NCI-H524 (cell line): ENCODE results near the gene PLA2G4E.

Experiments used
- DNase-seq, 2 experiments: peaks; one replicate each; lab custom pipeline; 2025; lab: John Stamatoyannopoulos, UW

PLA2G4E gene

DNA sequence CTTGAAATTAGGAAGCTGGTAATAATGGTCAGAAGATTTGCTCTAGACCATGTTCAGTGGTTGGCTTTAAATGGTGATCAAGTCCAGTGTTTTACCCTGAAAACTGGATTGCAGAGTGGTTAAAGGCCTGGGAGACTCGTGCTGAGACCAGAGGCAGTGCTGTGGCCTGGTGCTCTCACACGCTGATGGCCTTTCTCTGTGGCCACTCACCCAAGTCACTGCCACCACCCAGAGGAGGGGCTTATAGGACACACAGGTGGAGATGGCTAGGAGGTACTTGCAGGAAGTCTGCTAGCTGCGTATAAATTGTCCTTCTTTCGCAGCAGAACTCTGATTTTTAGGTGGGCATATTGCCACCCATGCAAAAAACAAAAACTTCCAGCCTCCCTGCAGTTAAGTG, 42.3 kb downstream of the PLA2G4E start:
- DNase-seq = no peak

DNA sequence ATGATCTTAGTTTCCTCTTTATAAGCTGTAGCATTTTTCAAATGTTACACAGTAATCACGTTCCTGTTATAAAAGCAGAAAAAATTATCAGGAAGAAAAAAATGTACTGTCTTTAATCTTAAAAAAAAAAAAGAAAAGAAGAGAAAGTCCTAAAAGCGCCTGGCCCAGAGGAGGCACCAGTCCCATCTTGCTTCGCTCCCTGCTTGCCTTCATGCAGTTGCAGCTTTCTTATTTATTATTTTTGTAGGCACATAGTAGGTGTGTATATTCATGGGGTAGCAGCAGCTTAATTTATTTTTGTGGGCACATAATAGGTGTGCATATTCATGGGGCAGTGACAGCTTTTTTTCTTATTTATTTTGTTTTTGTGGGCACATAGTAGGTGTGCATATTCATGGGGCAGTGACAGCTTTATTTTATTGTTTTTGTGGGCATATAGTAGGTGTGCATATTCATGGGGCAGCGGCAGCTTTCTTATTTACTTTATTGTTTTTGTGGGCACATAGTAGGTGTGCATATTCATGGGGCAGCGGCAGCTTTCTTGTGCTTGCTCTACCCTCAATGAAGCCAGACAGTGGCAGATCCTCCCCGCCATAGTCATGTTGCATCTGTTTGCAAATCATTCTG, 43.0 kb downstream of the PLA2G4E start:
- no peak for DNase-seq

DNA sequence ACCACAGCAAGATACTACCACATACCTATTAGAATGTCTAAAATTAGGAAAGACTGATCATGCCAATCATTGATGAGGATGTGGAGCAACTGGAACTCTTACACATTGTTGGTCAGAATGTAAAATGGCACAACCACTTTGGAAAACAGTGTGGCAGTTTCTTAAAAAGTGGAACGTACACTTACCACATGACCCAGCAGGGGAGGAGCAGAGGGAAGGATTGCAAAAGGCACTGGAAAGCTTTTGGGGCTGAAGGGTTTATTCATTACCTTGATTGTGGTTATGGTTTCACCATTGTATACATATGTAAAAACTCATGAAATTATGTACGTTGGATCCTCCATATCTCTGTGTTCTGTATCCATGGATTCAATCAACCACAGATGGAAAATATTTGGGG, 45.2 kb downstream of the PLA2G4E start:
- DNase-seq = no peak

DNA sequence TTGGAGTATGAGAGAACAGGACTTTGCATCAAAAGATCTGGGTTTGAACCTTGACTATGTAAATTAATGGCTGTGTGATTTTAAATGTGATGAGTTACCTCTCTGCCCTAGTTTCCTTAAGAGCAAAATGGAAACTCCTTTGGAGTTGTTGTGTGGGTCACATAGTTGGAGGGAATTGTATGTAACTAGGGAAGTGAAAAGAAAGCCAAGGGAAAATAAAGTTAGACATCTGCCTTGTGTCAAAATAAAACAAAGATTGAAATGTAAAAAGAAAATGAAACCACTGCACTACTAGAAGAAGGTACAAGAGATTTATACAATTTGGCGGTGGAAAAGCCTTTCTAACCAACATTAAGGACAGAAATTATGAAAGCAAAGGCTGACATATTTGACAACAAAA, 46.8 kb downstream of the PLA2G4E start:
- no peak for DNase-seq

DNA sequence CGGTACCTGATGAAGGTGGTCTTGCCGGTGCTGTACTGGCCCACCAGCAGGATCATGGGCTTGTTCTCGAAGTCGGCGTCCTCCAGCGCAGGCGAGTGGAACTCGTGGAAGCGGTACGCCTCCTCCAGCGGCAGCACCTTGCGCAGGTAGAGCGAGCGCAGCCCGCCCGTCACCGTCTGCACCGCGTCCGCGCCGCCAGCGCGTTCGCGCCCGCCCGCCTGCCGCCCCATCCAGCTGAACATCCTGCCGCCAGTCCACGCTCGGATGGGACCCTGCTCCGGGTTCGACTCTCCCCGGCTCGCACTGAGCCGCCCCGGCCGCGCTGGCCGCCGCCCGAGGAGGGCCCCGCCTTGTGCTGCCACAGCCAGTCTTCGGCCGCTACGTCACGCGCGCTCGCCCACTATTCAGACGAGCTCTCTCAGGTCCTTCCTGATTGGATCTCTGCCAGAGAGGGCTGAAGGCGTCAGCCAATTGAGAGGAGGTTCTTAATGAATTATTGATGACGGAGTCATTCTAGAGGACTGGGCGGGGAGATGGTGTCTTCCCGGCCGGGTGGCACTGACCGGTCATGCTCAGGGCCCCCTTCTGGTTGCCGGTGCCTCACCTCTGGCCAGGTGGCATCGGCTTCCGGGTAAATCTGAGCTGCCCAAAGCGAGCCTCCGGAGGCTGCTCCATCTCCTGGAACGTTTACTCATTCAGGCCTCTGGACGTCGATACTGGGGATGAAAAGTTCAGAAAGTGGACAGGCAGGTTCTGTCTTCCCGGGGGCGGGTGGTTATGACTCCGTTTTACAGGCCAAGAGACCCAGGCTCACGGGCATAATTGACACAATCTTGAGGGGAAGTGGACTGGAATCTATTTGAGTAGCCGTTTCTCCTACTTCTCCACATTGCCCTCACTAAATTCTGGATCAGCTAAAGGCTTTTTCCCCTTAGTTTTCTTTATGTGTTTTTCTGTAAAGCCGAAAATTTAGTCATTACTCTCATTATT, 48.3 kb downstream of the PLA2G4E start, which contains the start of gene EHD4:
Gene EHD4, minus strand, starts transcription at position 305 of the 990 bp plus-strand sequence. Its CDS starts 63 bp downstream, at position 242.
- DNase-seq = peak; percentile 100

DNA sequence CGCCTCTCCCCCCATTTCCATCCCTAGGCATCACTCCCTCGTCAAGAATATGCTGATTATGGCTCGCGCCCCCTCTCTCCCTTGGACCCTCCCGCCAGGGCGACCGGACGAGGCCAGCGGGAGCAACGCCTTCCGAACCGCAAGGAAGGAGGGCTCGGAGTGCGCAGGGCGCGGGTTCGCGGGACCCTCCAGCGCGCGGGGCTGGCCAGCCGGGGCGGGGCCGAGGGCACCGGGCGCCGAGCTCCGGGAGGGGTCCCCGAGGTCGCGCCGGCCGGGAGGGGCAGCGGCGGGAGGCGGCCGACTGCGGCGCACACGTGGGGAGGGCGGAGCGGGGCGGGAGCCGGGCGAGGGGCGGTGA, 49.0 kb downstream of the PLA2G4E start:
- DNase-seq = peak in 1 of 2 experiments; percentile 45

DNA sequence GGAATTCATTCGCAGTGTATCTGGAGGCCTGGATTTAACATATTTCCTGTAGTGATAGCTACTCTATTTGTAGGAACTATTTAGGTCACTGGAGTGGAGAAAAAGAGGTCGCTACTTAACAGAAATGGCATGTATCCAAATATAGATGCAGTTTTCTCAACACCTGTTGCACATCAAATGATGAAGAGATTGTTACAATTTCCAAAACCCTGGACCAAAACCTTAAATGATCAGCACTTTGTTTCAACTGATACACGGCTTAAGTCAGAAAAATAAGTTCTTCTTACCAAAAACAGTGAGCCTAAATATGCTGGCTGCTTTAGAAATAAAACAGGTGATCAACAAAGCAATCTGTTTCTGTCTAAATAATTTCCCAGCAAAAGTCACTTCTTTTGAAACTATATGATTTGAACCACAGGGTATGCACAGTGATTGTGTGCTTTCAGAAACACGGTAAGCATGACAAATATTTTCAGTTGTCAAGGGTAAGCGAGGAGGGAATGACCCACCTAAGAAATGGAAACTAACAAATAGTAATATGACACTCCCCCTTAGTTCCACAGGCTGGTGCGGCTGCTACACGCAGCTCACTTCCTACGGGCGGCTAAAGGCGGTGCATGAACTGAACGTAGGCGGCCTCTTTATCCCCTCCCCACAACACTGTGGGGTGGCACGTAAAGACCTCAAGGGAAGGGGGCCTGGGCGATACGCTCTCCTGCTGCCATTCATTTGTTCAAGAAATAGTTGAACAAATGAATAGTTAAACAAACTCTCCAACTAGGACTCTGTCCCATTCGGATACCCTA, 49.5 kb downstream of the PLA2G4E start:
- peak; percentile 58 to 77 for DNase-seq

DNA sequence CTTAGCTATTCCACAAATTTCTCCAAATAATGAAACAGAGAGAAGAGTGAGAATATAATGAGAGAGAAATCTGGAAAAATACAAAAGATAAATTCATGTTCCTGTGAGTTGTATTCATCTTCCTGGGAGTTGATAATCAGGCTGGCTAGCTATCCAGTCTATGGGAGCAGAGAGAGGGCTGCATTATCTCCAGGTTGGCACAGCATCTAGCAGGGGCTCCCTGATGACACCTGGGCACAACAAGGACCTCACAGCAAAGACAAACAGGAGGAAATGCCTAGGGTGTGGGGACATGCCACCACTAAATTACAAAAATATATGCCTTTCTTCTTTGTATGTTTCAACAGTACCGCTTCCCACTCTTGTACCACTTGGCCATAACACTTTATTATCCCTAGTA, 50.4 kb downstream of the PLA2G4E start:
- no peak for DNase-seq

DNA sequence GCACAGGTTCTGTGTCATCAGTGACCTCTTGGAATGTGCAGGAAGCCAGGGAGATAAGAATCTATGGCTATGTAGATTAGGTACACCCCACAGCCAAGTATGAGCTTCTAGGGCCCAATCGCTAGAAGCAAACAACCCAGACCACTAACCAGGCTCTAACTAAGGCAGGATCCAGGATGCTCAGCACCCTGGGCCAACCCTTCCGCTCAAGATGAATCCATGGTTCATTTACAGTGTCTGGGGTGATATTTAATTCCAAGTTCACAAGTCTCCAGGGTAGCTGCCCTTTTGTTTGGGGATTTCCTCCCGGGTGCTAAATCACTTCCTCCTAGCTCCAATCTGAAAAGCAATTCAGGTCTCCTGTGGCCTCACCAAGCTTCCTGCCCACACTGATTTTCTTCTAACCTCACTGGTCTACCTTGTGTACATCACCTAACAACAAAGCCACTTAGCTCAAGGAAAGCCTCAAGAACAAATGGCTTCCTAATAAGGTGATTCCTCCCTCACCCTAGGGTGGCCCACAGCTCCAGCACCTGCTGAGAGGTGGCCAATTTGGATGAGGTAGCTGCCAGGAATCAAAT, 50.9 kb downstream of the PLA2G4E start:
- DNase-seq = no peak

DNA sequence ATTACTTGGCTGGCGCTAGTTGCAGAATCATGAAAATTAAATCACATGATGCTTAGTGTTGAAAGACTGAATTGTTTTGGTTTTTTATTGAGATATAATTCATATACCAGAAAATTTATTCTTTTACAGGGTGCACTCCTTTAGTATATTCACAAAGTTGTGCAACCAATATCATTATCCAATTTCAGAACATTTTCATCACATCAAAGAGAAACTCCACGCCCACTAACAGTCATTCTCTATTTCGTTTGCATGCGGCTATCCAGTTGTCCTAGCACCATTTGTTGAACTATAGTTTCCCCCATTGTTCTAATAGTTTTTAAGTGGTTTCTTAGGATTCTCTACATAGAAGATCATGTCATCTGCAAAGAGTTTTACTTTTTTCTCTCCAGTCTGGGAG, 52.1 kb downstream of the PLA2G4E start:
- DNase-seq = no peak

DNA sequence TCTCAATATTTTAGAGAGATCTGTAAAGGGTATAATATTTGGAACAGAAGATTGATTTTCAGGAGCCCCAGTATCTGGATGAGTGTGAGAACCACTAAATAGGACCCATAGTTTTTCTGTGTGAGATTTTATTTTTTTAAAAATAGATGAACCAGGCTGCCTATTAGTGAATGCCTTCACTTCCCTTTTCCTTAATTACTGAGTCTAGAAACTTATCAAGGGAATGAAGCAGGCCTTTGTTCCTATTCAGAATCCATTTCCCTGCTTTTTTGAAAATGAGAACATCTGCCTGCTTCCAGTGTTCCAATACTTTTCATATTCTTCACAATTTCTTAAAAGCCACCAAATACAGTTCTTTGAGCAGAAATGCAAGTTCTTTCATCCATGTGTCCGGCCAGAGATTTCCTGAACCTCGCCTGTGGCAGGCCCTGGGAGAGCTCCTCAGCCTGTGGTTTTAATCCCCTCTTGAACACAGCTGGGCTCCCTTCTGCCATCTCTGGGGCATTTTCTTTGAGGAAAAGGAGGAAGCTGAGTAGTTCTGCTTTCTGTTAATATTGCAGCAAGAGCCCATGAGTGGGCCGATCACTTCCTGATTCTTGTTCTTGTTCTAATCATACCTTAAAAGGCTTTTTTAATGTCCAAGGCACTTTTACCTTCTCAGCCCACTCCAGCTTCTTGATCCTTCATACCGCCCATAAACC, 53.2 kb downstream of the PLA2G4E start:
- DNase-seq = peak; percentile 92 to 96

DNA sequence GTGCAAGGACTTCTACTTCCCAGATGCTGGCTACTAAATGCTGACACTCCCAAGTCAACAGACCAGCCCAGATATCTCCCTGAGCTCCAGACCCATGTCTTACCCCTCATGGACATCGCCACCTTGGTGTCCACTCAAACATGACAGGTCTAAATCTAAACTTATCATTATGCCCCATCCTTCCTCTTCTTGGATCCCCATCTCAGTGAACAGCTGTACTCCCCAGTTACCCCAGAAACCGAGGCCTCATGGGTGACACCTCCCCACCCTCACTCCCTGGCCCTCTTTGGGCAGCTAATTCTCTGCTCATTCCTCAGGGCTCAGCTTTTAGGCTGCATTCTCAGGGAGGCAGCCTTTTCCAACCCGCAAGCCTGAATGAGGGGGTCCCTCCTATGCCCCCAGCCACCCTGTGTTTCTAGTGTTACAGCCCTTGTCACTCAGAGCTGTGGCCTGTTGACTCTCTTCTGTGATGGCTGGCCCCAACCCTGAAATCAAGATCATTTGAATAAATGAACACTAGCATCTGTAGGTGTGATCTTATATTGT, 53.8 kb downstream of the PLA2G4E start:
- DNase-seq = no peak

DNA sequence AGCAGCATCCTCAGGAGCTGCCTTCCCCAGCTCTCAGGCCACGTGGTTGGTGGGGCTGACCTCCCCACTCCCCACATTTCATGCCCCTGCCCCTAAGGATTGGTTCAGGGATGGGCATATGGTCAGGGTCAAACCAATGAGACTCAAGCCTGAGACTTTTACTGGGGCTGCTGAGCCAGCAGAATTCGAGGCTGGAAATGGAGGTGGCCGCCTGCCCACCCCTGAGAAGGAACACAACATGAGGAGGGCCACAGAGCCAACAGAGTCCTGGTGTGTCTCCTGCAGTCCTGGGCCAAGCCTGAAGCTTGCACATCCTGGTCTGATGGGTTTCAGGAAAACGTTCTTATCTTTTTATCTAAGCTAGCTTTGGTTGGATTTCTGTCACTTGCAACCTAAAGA, 54.4 kb downstream of the PLA2G4E start:
- no peak for DNase-seq

DNA sequence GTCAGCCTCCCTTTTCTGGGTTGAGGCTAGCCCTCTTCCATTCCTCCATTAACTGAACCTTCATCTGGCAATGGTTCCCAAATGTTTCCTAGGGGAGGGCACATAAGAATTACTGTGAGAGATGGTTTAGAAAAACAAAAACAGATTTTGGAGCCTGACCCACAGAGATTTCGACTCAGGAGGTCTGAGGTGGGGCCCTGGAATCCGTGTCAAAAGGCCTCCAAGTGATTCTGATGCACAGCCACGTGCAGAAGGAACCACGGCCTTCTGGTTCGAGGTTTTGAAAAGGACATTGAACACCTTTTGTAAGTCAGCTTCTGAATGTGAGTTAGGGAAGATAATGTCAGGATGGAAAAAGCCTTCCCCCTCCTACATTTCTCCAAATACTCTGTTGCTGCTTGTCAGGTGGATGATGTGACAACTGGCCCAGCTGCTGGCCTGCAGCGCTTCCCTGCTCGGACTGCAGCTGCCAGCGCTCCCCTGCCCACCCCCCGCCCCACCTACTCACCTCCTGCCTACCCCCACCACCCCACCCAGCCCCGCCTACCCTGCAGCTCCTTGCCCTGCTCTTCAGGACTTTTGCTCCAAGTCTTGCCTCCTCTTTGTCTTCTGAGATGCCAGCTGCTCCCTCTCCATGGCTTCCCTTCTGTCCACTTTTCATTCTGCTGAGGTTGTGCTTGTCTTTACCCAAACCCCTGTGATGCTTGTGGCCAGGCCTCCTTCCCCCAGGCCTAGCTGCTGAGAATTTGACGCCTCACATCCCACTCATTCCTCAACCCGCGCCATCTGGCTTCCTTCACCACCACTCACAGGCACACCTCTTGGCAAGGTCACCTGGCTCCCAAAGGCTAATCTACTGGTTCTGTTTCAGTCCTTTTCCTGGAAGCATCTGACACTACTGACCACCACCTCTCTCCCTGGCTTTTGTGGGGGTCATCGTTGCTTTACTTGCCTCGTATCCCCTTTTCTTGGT, 55.1 kb downstream of the PLA2G4E start:
- DNase-seq = peak; percentile 97 to 98

DNA sequence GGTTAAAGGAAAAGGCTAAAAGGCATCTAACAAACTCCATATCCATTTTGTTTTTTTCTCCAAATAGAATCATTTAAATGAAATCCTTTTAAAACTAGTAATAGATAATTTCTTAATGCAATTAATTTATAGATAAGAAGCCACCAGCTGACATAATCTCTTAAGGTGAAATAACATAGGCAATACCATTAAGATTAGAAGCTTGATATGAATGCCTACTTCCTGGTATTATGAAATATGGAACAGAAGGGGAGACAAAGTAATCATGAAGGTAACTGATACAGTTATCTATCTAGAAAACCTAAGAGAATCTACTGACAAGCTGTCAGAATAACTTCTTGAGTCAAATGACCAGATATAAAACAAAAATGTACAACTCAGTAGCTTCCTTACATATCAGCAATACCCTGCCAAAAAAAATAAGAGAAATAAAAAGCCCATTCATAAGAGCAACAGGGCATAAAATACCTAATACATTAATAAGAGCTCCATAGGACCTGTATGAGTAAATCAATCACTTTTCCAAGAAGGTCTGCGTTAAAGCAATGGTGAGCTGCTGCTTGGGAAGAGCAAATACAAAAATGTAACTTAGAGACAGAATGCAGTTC, 59.1 kb downstream of the PLA2G4E start:
- DNase-seq = no peak

DNA sequence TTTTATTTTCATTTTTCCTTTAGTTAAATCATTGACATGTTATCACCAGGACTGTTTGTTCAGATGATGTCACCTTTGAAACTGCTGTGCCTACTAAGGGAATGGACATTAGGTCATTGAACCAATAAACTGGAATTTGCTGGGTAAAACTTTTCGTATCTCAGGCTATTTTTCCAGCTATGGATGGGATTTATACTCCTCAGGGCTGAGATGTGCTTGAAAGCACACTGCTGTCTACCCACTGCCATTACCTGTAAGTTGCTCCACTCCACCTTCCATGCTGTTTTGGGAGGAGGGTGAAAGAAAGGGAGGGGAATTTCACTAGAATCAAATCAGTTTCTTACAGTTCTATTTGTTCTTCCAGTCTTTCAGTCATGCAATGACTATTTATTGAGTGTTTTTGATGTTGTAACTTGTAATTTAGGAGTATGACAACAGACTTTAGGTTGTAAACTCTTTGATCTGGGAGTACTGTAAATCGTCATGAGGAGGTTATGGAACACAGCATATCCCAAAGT, 59.8 kb downstream of the PLA2G4E start:
- DNase-seq = no peak

DNA sequence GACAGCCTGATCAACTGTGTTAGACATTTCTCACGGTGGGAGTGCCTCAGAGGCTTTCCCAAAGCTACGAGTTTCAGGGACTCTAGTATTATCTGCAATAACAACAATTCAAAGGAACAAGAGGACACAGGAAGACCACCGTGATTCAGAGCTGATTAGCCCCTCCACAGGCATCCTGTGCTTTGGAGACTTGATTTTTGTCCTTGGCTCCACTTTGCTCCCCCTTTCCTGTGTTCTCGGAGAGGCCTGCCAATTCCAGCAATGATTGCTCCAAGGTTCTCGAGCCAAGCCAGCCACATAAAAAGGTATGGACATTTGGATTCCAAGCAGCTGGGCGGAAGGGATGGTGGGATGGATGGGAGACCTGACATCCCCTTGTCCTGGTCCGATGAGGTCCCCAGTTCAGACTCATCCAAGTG, 62.8 kb downstream of the PLA2G4E start:
- DNase-seq = no peak

DNA sequence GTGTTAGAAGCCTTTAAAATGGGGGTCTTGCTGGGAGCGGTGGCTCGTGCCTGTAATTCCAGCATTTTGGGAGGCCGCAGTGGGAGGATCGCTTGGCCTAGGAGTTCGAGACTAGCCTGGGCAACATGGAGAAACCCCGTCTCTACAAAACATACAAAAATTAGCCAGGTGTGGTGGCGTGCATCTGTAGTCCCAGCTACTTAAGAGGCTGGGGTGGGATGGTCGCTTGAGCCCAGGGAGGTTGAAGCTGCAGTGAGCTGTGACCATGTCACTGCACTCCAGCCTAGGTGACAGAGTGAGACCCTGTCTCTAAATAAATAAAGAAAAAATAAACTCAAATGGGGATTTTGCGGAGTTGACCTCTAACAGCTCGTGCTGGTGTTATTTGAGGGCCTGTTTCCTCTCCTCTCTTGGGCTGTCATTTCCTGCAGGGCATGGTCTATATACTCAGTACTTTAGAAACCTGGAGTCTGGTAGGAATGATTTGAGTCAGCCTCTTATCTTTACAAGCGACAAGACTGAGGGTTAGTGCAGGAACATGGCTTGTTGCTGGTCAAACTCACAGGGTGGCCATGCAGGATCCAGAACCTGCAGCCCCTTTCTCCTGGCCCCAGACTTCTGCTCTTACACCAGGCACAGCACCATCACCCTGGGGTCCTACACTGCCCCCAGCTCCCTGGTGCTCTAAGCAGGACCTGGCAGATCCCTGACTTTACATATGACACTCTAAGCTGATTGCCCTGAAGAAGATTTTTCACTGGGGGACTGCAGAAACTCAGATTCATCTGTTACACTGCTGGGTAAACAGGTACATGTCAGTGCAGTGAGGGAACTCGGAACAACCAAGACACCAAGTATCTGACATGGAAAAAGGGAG, 63.6 kb downstream of the PLA2G4E start:
- no peak for DNase-seq
